ENCODE results near the gene BDKRB2.

GRCh38 chr14:96192975-96193805 lies 11.4 kb upstream of the BDKRB2 start:
- TF ChIP-seq EZH2 (IDR thresholded peaks at IDR 0.05; ENCODE audit: insufficient read depth, low read length), result no peak
- no peak for TF ChIP-seq CTCF (IDR thresholded peaks at IDR 0.05; ENCODE audit: insufficient read depth, low read depth, low read length)

Data from astrocyte (in vitro differentiated cells and primary cell).